Activated CD8-positive, alpha-beta memory T cell treated with anti-CD3 and anti-CD28 coated beads, Interleukin-2, amount 50 U/mL, for 4 hours (primary cell): ENCODE results near the gene NPIPB6.

Experiments
- DNase-seq: peaks from one replicate; pipeline ENCODE4 v3.0.0-alpha.2; 2020

Gene NPIPB6

GRCh38 chr16:28321700-28322411, 41.5 kb downstream of the NPIPB6 start:
- peak; percentile 44 for DNase-seq

- DNase-seq: no peak
Observed at GRCh38 chr16:28320741-28321140, 42.6 kb downstream of the NPIPB6 start.

- no peak for DNase-seq
Observed at GRCh38 chr16:28320023-28320561, 43.2 kb downstream of the NPIPB6 start.

- no peak for DNase-seq
Observed at GRCh38 chr16:28319476-28320022, 43.8 kb downstream of the NPIPB6 start.

- DNase-seq: no peak
Observed at GRCh38 chr16:28318042-28318744, 45.1 kb downstream of the NPIPB6 start.

GRCh38 chr16:28317040-28317880, 46.0 kb downstream of the NPIPB6 start:
- peak; percentile 82 for DNase-seq

- no peak for DNase-seq
Observed at GRCh38 chr16:28316054-28316453, 47.3 kb downstream of the NPIPB6 start.

GRCh38 chr16:28313587-28313986, 49.7 kb downstream of the NPIPB6 start:
- DNase-seq: no peak

- DNase-seq: no peak
Observed at GRCh38 chr16:28312327-28312726, 51.0 kb downstream of the NPIPB6 start.

- peak; percentile 64 for DNase-seq
Observed at GRCh38 chr16:28311913-28312312, 51.4 kb downstream of the NPIPB6 start.

GRCh38 chr16:28311413-28311812, 51.9 kb downstream of the NPIPB6 start:
- no peak for DNase-seq

- no peak for DNase-seq
Observed at GRCh38 chr16:28310796-28311195, 52.5 kb downstream of the NPIPB6 start.

GRCh38 chr16:28309811-28310311, 53.4 kb downstream of the NPIPB6 start:
- DNase-seq: peak; percentile 90

- no peak for DNase-seq
Observed at GRCh38 chr16:28308794-28309584, 54.3 kb downstream of the NPIPB6 start.

GRCh38 chr16:28307936-28308335, 55.4 kb downstream of the NPIPB6 start:
- DNase-seq: no peak

GRCh38 chr16:28304214-28304613, 59.1 kb downstream of the NPIPB6 start:
- no peak for DNase-seq

- no peak for DNase-seq
Observed at GRCh38 chr16:28303132-28303531, 60.2 kb downstream of the NPIPB6 start.

- no peak for DNase-seq
Observed at GRCh38 chr16:28301620-28302019, 61.7 kb downstream of the NPIPB6 start.

- no peak for DNase-seq
Observed at GRCh38 chr16:28301154-28301553, 62.2 kb downstream of the NPIPB6 start.

GRCh38 chr16:28300327-28300726, 63.0 kb downstream of the NPIPB6 start:
- no peak for DNase-seq

- DNase-seq: no peak
Observed at GRCh38 chr16:28298511-28298878, 64.8 kb downstream of the NPIPB6 start.
